Breast epithelium (tissue), 3 donors: ENCODE data around the gene SLA2.

Experiments
- CTCF ChIP-seq, 3 donors: fragments of 450-650 bp; IDR thresholded peaks; one replicate each; pipeline ENCODE4 v1.5.1; 2016 to 2017; ENCODE audit warnings: antibody characterized with exemption in 3 of 3, mild to moderate bottlenecking in 3 of 3, moderate library complexity in 3 of 3
- POLR2AphosphoS5 ChIP-seq, 3 donors: sonication (generic); formaldehyde crosslinking; IDR thresholded peaks; one replicate each; pipeline ENCODE4 v1.6.1; 2017; ENCODE audit warnings: antibody characterized with exemption in 3 of 3

- TF ChIP-seq CTCF (IDR thresholded peaks at IDR 0.05) (no peak), POLR2AphosphoS5 (IDR thresholded peaks at IDR 0.05) (no peak)
Measured at GRCh38 chr20:36663031-36663430, 17.0 kb upstream of the SLA2 start.
